Endometrial microvascular endothelial cells (primary cell): Measurements from ENCODE around the gene HDDC3. TPM values are rescaled to one million over a fixed set of nuclear protein-coding genes. Genes with fewer than 3 reads are reported as not detected.

Experiments used
- in situ Hi-C: cut with HindIII; loops from 2 replicates; pipeline ENCODE4 v1.10.0; 2017; ENCODE audit warnings: low sequenced_read_pairs, low pct_unique_long_range_greater_than_20kb; ENCODE audit errors: inconsistent ontology term
- total RNA-seq: library from RNA; depleted of rRNA; stranded (reverse); fragments of >200 nt; gene quantifications from one replicate; pipeline ENCODE4 v1.2.3, GENCODE V29; 2015; ENCODE audit errors: inconsistent ontology term

Gene HDDC3
- total RNA-seq, 1 donor from 2014 or later, result 49.6 TPM

- in situ Hi-C loops, result no loop called here
Observed at GRCh38 chr15:90882781-90883525, 49.4 kb downstream of the HDDC3 start.

GRCh38 chr15:90881978-90882721, 50.2 kb downstream of the HDDC3 start:
- in situ Hi-C loops, result no loop called here

DNA sequence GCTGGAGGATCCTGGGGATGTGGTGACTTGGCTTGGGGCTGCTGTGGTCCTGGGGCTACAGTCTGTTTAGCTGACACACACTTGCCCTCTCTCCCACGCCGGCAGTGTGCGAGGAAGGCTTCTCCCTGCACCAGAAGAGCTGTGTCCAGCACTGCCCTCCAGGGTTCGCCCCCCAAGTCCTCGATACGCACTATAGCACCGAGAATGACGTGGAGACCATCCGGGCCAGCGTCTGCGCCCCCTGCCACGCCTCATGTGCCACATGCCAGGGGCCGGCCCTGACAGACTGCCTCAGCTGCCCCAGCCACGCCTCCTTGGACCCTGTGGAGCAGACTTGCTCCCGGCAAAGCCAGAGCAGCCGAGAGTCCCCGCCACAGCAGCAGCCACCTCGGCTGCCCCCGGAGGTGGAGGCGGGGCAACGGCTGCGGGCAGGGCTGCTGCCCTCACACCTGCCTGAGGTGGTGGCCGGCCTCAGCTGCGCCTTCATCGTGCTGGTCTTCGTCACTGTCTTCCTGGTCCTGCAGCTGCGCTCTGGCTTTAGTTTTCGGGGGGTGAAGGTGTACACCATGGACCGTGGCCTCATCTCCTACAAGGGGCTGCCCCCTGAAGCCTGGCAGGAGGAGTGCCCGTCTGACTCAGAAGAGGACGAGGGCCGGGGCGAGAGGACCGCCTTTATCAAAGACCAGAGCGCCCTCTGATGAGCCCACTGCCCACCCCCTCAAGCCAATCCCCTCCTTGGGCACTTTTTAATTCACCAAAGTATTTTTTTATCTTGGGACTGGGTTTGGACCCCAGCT, 51.0 kb downstream of the HDDC3 start:
- in situ Hi-C loops, result no loop called here

- in situ Hi-C loops, result no loop called here
Observed at GRCh38 chr15:90880381-90881145, 51.8 kb downstream of the HDDC3 start.

Other genes starting within 250 kb of the HDDC3 start
- gene BLM, start 215.2 kb downstream of the HDDC3 start, total RNA-seq, result 11.8 TPM
- gene FURIN, start 64.0 kb downstream of the HDDC3 start, total RNA-seq, result 156 TPM
- 144 TPM for gene FES, start 48.0 kb downstream of the HDDC3 start, total RNA-seq
- gene MAN2A2, start 29.2 kb downstream of the HDDC3 start, total RNA-seq, result 25.9 TPM
- gene UNC45A, start 2.7 kb upstream of the HDDC3 start, total RNA-seq, result 62.3 TPM
- 30.0 TPM for gene RCCD1, start 22.3 kb upstream of the HDDC3 start, total RNA-seq
- 230 TPM for gene PRC1, start 62.0 kb upstream of the HDDC3 start, total RNA-seq
- 17.4 TPM for gene VPS33B, start 90.0 kb upstream of the HDDC3 start, total RNA-seq
- gene SV2B, start 167.7 kb upstream of the HDDC3 start, total RNA-seq, result not detected